Body of pancreas (tissue), 4 donors: ENCODE data around the gene SLC5A10.
"Not testable (repeated sequence)": the region's sequence is repeated elsewhere in the genome, so short reads cannot be mapped to it uniquely, and the experiment has no call there.

Experiments used
- POLR2A ChIP-seq, 3 donors: fragments of 450-650 bp; IDR thresholded peaks; one replicate each; pipeline ENCODE4 v1.6.1; 2016; ENCODE audit warnings: antibody characterized with exemption in 3 of 3, mild to moderate bottlenecking in 2 of 3
- TF ChIP-seq, protein P1 (sequence below), 7 experiments: fragments of 450-650 bp in 4 of 7; fragments of 200-600 bp in 3 of 7; sonication (generic) in 3 of 7; IDR thresholded peaks; one replicate each; pipeline ENCODE4 v1.5.1; 2016 to 2019; ENCODE audit warnings: antibody characterized with exemption in 7 of 7

DNA sequence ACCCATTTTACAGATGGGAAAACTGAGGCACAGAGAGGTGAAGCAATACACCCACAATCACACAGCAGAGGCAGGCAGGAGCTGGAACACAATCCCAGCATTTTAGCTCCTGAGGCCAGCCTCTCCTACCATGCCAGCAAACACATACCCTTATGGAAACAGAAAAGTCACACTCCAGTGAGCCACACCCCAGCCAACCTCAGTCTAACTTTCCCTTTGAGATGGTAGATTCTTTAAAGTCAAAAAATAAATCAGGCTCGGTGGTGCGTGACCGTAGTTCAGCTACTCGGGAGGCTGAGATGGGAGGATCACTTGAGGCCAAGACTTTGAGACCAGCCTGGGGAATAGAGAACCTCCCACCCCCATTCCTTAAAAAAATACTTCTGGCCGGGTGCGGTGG is 84.2 kb downstream of the SLC5A10 start:
- TF ChIP-seq POLR2A (IDR thresholded peaks at IDR 0.05): not testable (repeated sequence)
- TF ChIP-seq, protein P1, sequence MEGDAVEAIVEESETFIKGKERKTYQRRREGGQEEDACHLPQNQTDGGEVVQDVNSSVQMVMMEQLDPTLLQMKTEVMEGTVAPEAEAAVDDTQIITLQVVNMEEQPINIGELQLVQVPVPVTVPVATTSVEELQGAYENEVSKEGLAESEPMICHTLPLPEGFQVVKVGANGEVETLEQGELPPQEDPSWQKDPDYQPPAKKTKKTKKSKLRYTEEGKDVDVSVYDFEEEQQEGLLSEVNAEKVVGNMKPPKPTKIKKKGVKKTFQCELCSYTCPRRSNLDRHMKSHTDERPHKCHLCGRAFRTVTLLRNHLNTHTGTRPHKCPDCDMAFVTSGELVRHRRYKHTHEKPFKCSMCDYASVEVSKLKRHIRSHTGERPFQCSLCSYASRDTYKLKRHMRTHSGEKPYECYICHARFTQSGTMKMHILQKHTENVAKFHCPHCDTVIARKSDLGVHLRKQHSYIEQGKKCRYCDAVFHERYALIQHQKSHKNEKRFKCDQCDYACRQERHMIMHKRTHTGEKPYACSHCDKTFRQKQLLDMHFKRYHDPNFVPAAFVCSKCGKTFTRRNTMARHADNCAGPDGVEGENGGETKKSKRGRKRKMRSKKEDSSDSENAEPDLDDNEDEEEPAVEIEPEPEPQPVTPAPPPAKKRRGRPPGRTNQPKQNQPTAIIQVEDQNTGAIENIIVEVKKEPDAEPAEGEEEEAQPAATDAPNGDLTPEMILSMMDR (IDR thresholded peaks at IDR 0.05): not testable (repeated sequence)
